Embryonic facial prominence (tissue), 1 donor: ENCODE data around the gene MPZL3.
A peak's percentile ranks its signal among the peaks of the same experiment; 100 is the strongest.
"Not testable (repeated sequence)": the region's sequence is repeated elsewhere in the genome, so short reads cannot be mapped to it uniquely, and the experiment has no call there.

ENCODE experiments used
- DNase-seq: peaks from one replicate; pipeline ENCODE4 v3.0.0-alpha.2; 2016; ENCODE audit errors: extremely low spot score

The MPZL3 gene

DNA sequence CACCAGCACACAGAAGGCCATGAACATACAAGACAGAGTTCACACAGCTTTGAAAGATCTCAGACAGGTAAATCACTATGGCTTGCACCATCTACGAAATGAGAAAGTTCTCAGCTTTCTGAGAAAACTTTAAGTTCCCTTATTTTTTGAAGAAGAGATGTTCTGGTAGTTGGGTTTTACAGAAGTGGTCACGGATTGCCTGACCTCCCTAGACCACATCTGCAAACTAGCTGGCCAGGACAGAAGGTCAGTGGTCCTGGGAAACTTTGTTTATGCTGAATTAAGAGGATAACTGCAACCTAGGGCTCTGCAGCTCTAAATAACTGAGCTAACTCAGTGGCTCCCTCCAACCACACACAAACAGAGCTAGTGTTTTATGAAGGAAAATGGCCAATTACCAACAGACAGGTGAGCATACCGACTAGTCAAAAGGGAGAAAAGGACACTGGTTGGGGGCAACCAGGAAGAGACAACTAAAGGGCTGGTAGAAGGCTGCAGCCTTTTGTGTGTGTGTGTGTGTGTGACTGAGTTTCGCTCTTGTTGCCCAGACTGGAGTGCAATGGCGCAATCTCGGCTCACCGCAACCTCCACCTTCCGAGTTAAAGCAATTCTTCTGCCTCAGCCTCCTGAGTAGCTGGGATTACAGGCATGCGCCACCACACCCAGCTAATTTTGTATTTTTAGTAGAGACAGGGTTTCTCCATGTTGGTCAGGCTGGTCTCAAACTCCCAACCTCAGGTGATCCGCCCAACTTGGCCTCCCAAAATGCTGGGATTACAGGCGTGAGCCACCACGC lies 67.2 kb downstream of the MPZL3 start:
- no peak for DNase-seq

DNA sequence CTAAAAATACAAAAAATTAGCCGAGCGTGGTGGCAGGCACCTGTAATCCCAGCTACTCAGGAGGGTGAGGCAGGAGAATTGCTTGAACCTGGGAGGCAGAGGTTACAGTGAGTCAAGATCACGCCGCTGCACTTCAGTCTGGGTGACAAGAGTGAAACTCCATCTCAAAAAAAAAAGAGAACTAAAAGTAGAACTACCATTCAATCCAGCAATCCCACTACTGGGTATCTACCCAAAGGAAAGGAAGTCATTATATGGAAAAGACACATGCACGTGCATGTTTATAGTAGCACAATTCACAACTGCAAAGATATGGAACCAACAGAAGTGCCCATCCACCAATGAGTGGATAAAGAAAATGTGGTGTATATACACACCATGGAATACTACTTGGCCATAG lies 68.5 kb downstream of the MPZL3 start:
- DNase-seq = not testable (repeated sequence)

DNA sequence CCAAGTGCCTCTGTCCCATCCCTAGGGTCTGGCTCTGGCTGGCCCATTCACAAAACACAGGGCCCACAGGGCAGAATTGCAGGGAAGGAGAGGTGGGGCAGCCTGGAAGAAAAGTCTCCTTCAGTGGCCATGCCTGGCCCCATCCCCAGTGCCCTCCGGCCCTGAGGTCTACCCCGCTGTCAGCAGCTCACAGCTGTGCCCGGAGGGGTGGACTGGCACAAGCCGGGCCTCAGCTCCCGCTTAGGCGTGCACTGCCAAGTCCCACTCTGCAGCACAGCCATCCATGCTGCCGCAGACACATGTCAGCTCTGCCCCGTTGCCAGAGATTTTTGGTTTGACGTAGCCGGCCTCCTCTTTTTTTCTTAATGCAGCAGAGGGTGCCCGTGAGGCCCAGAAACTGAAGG lies 71.9 kb downstream of the MPZL3 start:
- peak; percentile 70 for DNase-seq

DNA sequence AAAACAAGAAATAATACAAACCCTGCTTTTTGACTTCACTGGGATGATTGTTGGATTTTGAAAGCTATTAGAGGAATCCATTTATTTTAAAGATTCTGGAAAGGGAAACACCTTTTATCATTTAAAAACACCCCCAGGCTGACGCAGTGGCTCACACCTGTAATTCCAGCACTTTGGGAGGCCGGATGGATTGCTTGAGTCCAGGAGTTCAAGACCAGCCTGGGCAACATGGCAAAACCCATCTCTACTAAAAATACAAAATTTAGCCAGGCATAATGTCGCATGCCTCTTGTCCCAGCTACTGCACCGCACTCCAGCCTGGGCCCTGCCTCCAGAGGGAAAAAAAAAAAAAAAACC lies 75.4 kb downstream of the MPZL3 start:
- no peak for DNase-seq
